ENCODE measurements around the gene CLDN4. TPM values are rescaled to one million over a fixed set of nuclear protein-coding genes. Genes with fewer than 3 reads are reported as not detected.

CLDN4 gene
- total and polyA plus RNA-seq, 9 of the 15 experiments (the other 6 are each of a cell fraction or from before 2014, with no cell fraction given): 0.05 to 0.60 (median 0.06) TPM; not detected in 3

DNA sequence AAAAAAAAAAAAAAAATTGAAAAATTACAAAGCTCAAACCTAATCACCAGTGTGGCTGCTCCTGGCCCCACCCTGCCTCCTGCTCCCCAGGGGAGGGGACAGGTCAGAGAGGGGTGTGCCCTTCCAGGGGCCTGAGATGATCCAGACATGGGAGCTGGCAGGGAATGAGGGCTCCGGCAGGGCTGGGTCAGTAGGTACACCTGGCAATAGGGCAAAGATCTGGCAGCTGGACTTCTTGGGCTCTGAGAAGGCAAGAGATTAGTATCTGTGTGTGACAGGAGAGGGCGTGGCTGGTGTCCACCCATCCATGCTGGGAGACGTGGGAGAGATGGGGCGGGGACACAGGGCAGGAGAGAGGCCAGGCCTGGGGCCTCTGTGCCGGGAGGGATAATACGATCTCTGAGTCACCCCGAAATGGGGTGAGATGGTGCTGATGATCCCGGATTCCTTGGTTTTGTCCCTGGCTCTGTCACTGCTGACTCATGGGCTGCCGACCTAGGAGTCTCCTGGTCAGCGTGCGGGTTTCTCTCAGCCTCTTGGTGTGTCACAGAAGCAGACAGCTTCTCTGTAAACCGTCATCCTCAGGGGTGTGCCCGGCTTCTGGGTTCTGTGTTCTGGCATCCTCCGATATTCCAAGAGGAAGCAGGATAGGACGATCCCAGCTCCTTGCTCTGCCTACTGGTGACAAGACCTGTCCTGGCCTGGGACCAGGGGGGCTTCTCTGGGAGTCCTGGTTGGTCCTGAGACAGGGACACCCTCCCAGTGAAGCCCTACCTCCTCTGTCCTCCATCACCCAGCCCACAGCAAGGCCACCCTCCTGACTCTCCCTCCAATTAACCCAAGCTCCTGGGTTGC, 8.2 kb upstream of the CLDN4 start (continued):
- TF ChIP-seq LCOR (CRISPR knock-in tag; IDR thresholded peaks at IDR 0.05): peak; percentile 83; the same call in 1 of the 2 replicates
- TF ChIP-seq NCOA6 (IDR thresholded peaks at IDR 0.05): no peak
- TF ChIP-seq ADNP (tag; IDR thresholded peaks at IDR 0.05): no peak
- TF ChIP-seq NFATC3 (IDR thresholded peaks at IDR 0.05): no peak
- TF ChIP-seq ZNF444 (CRISPR knock-in tag; IDR thresholded peaks at IDR 0.05): no peak
- no peak for TF ChIP-seq FOXA1 (IDR thresholded peaks at IDR 0.05; ENCODE audit: borderline replicate concordance)
- no peak for TF ChIP-seq FOXJ2 (tag; IDR thresholded peaks at IDR 0.05)
- no peak for TF ChIP-seq MCM7 (IDR thresholded peaks at IDR 0.05)
- no peak for TF ChIP-seq EHMT2 (IDR thresholded peaks at IDR 0.05)
- TF ChIP-seq ILF3 (IDR thresholded peaks at IDR 0.05; ENCODE audit: borderline replicate concordance): no peak
- TF ChIP-seq ZNF561 (CRISPR knock-in tag; conservative IDR thresholded peaks at IDR 0.05): no peak
- TF ChIP-seq, protein P1, sequence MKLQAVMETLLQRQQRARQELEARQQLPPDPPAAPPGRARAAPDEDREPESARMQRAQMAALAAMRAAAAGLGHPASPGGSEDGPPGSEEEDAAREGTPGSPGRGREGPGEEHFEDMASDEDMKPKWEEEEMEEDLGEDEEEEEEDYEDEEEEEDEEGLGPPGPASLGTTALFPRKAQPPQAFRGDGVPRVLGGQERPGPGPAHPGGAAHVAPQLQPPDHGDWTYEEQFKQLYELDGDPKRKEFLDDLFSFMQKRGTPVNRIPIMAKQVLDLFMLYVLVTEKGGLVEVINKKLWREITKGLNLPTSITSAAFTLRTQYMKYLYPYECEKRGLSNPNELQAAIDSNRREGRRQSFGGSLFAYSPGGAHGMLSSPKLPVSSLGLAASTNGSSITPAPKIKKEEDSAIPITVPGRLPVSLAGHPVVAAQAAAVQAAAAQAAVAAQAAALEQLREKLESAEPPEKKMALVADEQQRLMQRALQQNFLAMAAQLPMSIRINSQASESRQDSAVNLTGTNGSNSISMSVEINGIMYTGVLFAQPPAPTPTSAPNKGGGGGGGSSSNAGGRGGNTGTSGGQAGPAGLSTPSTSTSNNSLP (IDR thresholded peaks at IDR 0.05; ENCODE audit: borderline replicate concordance, low read depth, low read length): no peak
- TF ChIP-seq TSC22D4 (tag; IDR thresholded peaks at IDR 0.05): no peak
- TF ChIP-seq ZNF707 (CRISPR knock-in tag; conservative IDR thresholded peaks at IDR 0.05): no peak
- no peak for TF ChIP-seq ZNF507 (tag; conservative IDR thresholded peaks at IDR 0.05)
- no peak for TF ChIP-seq SPI1 (IDR thresholded peaks at IDR 0.05; ENCODE audit: borderline replicate concordance, low read depth, low read length)
- no peak for TF ChIP-seq ZNF143 (CRISPR knock-in tag; IDR thresholded peaks at IDR 0.05)
- no peak for TF ChIP-seq ARHGAP35 (IDR thresholded peaks at IDR 0.05; ENCODE audit: partially characterized antibody)
- TF ChIP-seq, protein P2, sequence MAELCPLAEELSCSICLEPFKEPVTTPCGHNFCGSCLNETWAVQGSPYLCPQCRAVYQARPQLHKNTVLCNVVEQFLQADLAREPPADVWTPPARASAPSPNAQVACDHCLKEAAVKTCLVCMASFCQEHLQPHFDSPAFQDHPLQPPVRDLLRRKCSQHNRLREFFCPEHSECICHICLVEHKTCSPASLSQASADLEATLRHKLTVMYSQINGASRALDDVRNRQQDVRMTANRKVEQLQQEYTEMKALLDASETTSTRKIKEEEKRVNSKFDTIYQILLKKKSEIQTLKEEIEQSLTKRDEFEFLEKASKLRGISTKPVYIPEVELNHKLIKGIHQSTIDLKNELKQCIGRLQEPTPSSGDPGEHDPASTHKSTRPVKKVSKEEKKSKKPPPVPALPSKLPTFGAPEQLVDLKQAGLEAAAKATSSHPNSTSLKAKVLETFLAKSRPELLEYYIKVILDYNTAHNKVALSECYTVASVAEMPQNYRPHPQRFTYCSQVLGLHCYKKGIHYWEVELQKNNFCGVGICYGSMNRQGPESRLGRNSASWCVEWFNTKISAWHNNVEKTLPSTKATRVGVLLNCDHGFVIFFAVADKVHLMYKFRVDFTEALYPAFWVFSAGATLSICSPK (IDR thresholded peaks at IDR 0.05; ENCODE audit: borderline replicate concordance): 0 out of 2 replicates have a peak, but pooled peaks have one; percentile 57
- TF ChIP-seq, protein P3, sequence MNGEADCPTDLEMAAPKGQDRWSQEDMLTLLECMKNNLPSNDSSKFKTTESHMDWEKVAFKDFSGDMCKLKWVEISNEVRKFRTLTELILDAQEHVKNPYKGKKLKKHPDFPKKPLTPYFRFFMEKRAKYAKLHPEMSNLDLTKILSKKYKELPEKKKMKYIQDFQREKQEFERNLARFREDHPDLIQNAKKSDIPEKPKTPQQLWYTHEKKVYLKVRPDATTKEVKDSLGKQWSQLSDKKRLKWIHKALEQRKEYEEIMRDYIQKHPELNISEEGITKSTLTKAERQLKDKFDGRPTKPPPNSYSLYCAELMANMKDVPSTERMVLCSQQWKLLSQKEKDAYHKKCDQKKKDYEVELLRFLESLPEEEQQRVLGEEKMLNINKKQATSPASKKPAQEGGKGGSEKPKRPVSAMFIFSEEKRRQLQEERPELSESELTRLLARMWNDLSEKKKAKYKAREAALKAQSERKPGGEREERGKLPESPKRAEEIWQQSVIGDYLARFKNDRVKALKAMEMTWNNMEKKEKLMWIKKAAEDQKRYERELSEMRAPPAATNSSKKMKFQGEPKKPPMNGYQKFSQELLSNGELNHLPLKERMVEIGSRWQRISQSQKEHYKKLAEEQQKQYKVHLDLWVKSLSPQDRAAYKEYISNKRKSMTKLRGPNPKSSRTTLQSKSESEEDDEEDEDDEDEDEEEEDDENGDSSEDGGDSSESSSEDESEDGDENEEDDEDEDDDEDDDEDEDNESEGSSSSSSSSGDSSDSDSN (IDR thresholded peaks at IDR 0.05; ENCODE audit: borderline replicate concordance in 1 of 2, low read depth in 2 of 2, low read length in 2 of 2): no peak
- TF ChIP-seq CREBBP (IDR thresholded peaks at IDR 0.05; ENCODE audit: low read depth, low read length): no peak
- TF ChIP-seq BACH1 (tag; IDR thresholded peaks at IDR 0.05): peak; percentile 82

All from K562 (cell line).